ENCODE data around the gene RNF213.
"Not testable (repeated sequence)": the region's sequence is repeated elsewhere in the genome, so short reads cannot be mapped to it uniquely, and the experiment has no call there.

RNF213 gene

DNA sequence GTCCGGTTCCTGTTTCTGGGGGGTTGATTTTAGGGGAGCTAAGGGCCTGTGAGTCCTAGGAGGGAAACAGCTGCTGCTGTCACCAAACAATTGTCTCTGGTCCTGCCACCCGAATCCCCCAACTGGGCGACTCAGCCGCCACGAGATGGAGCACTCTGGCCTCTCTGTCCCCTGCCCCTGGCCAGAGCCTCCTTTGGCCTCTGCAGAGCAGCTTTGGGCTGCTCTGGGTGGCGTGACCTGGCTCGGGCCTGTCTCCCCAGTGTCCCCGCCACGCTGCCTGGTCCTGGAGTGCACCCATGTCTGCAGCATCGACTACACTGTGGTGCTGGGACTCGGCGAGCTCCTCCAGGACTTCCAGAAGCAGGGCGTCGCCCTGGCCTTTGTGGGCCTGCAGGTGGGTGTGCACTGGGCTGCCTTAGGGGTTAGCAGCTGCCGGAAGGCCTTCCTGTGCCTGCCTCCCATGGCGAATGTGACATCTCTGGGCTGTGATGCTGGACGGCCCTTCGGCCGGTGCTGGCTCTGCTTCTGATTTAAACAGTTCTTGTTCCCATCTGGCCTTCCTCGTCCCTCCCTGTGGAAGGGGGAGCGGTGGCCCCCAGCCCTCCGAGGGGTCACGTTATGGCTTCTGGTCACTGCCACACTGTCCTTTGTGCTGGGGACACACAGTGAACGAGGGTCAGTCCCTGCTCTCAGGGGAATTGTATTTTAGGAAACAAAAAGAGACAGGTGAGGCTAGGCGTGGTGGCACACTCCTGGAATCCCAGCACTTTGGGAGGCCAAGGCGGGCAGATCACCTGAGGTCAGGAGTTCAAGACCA, 11.6 kb upstream of the RNF213 start:
- in situ Hi-C loops (cut with MboI; ENCODE audit: low sequenced_read_pairs): no loop called here

GRCh38 chr17:80251966-80252365, 8.7 kb upstream of the RNF213 start:
- in situ Hi-C loops (cut with MboI; ENCODE audit: low sequenced_read_pairs): no loop called here

DNA sequence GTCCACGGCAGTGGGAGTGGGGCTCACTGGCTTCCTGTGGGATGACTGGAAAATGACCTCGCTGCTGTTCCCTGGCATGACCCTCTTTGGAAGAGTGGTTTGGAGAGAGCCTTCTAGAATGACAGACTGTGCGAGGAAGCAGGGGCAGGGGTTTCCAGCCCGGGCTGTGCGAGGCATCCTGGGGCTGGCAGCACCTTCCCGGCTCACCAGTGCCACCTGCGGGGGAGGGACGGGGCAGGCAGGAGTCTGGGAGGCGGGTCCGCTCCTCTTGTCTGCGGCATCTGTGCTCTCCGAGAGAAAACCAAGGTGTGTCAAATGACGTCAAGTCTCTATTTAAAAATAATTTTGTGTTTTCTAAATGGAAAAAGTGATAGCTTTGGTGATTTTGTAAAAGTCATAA, 7.8 kb upstream of the RNF213 start:
- in situ Hi-C loops (cut with MboI; ENCODE audit: low sequenced_read_pairs): no loop called here

GRCh38 chr17:80253631-80254395, 6.8 kb upstream of the RNF213 start:
- in situ Hi-C loops (cut with MboI; ENCODE audit: low sequenced_read_pairs): no loop called here

DNA sequence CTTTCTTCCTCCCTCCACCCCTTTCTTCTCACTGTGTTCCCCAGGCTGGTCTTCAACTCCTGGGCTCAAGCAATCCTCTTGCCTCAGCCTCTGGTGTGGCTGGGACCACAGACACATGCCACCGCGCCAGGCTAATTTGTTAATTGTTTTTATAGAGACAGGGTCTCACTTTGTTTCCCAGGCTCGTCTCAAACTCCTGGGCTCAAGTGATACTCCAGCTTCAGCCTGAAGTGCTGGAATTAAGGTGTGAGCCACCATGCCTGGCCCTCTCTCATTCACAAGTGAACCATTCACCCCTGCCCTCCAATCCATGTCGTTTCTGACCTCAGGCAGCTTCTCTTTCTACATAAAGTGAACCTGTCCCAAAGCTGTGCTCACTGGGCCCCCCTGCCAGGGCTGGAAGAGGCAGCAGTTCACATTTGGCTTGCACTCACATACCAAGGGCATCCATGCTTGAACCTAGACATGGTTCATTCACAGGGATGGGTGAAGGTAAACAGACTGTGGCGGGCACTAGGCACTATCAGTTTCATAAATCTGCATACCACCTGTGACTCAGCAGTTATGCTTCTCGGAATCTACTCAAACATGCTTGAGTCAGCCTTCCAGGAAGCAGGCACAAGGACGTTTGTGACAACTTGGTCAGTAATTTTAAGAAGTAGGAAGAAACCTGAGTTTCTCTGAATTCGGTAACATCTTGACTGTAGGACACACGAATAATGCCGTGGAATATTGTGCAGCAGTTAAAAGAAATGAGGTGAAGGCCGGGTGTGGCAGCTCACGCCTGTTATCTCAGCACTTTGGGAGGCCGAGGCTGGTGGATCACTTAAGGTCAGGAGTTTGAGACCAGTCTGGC, 6.0 kb upstream of the RNF213 start:
- in situ Hi-C loops (cut with MboI; ENCODE audit: low sequenced_read_pairs): no loop called here

DNA sequence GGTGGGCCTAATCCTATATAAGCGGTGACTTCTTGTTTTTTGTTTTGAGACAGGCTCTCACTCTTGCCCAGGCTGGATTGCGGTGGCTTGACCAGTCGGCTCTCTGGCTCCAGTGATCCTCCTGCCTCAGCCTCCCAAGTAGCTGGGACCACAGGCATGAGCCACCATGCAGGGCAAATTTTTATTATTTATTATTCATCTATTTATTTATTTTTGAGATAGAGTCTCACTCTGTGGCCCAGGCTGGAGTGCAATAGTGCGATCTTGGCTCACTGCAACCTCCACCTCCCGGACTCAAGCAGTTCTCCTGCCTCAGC, 4.7 kb upstream of the RNF213 start:
- in situ Hi-C loops (cut with MboI; ENCODE audit: low sequenced_read_pairs): no loop called here

DNA sequence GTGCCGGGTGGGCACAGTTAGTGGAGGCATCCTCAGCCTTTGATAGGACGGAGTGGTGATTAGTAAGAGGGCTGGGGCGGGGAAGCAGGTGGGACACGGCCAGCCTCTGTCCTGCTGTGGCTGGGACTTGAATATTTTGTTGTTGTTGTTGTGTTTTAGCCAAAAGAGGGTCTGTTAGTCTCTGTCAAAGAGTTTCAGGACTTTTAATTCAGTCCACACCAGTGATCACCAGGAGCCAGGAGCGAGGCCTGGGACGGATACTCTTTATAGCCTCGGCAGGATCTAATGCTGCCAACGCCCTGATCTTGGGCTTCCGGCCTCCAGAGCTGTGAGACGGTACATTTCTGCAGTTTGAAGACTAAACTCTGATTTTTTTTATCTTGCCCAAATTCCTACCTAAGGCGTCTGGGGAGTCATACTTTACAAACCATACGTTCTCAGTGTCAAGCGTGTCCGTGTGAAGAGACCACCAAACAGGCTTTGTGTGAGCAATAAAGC, 2.9 kb upstream of the RNF213 start:
- in situ Hi-C loops (cut with MboI; ENCODE audit: low sequenced_read_pairs): no loop called here

DNA sequence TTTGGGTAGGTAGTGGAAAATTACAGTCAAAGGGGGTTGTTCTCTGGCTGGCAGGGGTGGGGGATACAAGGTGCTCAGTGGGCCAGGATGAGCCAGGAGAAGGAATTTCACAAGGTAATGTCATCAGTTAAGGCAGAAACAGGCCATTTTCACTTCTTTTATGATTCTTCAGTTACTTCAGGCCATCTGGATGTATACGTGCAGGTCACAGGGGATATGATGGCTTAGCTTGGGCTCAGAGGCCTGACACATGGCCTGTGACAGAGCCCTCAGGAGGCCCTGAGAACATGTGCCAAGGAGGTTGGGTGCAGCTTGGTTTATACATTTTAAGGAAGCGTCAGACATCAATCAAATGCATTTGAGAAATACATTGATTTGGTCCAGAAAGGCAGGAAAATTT, 2.4 kb upstream of the RNF213 start:
- in situ Hi-C loops (cut with MboI; ENCODE audit: low sequenced_read_pairs): not testable (repeated sequence)

GRCh38 chr17:80259457-80260068, 1.1 kb upstream of the RNF213 start:
- in situ Hi-C loops (cut with MboI; ENCODE audit: low sequenced_read_pairs): no loop called here

- in situ Hi-C loops (cut with MboI; ENCODE audit: low sequenced_read_pairs): no loop called here
These were observed 550 bp upstream of the RNF213 start for GRCh38 chr17:80260069-80260535.

- in situ Hi-C loops (cut with MboI; ENCODE audit: low sequenced_read_pairs): no loop called here
These were observed 675 bp downstream of the RNF213 start for GRCh38 chr17:80261159-80261894.

DNA sequence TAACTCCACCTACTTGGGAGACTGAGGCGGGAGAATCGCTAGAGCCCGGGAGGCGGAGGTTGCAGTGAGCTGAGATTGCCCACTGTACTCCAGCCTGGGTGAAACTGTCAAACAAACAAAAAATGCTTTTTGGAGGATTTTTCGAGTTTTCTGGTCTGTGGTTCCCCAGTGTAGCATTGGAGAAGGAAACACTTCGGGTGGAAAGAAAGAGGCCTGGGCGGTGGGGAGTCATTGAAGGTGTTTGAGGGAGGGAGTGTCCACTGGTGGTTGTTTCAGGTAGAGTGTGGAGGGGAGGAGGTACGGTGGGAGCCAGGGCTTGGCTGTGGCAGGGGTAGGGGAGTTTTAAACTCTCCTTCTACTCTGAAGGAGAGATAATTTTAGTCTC, 1.2 kb downstream of the RNF213 start:
- in situ Hi-C loops (cut with MboI; ENCODE audit: low sequenced_read_pairs): no loop called here

- in situ Hi-C loops (cut with MboI; ENCODE audit: low sequenced_read_pairs): no loop called here
These were observed 1.6 kb downstream of the RNF213 start for GRCh38 chr17:80262291-80262690.

DNA sequence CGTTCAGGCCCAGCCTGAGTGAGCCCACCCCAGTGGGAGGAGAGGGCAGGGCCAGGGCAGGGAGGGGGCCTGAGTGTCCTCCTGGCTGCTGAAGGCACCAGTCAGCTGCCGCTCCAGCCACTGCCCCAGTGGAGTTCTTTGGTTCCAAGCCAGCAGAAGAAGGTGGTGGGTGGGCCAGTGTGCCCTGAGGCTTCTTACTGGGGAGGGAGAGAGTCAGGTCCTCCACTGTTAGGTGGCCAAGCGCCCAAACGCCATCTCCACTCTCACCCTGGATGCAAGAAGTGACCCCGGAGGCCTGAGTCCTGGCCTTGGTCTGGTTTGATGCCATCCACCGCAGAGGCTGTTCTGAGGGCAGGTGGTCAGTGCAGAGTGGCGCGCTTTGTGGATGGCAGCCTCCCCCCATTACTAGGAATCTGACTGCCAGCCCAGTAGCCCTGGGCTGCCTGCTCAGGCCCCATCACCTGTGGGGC, 2.2 kb downstream of the RNF213 start:
- in situ Hi-C loops (cut with MboI; ENCODE audit: low sequenced_read_pairs): no loop called here

GRCh38 chr17:80263253-80264204, 2.9 kb downstream of the RNF213 start:
- in situ Hi-C loops (cut with MboI; ENCODE audit: low sequenced_read_pairs): no loop called here

- in situ Hi-C loops (cut with MboI; ENCODE audit: low sequenced_read_pairs): no loop called here
These were observed 3.8 kb downstream of the RNF213 start for GRCh38 chr17:80264205-80265075.

GRCh38 chr17:80265205-80266068, 4.8 kb downstream of the RNF213 start:
- in situ Hi-C loops (cut with MboI; ENCODE audit: low sequenced_read_pairs): no loop called here
